Stimulated activated naive CD4-positive, alpha-beta T cell (primary cell): ENCODE measurements around the gene TIMM21.
A peak's percentile ranks its signal among the peaks of the same experiment; 100 is the strongest.

Experiments
- DNase-seq, 6 experiments: peaks; one replicate each; lab custom pipeline; 2025; lab: John Stamatoyannopoulos, UW

The TIMM21 gene, protein sequence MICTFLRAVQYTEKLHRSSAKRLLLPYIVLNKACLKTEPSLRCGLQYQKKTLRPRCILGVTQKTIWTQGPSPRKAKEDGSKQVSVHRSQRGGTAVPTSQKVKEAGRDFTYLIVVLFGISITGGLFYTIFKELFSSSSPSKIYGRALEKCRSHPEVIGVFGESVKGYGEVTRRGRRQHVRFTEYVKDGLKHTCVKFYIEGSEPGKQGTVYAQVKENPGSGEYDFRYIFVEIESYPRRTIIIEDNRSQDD

DNA sequence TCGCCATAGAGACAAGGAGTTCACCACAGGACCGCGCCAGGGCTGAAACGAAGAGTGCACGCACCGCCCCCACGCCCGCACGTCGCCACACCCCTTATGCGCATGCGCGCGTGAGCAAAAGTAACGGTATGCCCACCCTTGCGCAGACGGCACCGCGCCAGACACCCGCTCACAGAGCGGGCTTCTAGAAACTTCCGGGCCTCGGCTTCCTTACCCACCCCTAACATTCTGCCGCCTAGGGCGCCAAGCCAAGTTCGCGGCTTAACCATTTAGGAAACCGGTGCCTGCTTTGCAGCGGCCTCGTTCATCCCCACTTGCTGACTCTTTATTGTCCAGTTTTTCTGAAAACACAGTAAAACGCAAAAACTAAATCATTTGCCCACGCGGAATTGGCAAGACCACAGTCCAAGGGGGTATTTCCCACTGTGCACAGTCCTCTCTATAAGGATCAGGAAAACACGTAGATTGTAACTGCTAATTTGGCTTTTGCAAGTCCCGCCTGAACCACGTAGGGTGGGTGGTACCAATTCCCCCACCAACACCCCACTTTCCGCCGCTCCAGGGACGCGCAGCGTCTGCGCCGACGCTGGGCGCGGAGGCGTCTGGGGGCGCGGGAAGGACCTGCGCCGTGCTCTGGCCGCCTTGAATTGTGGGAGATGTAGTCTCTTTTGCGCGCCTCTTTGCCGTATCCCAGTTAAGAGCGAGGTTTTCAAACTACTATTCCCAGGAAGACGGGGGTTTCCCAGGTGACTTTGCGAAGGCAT is at the start of gene TIMM21, which contains the start of gene FBXO15:
Gene TIMM21 (plus strand): TSS at position 745 of the 764 bp plus-strand sequence. CDS start 286 bp downstream, outside the sequence.
Gene FBXO15 (minus strand): TSS at position 56 of the 764 bp plus-strand sequence. CDS start 49 bp downstream, at position 7.
- peak; percentile 92 to 97 (median 94) for DNase-seq

- peak in 3 of 6 experiments; percentile 22 to 57 (median 44) for DNase-seq
Measured at GRCh38 chr18:74108460-74108859, 39.9 kb upstream of the TIMM21 start.

GRCh38 chr18:74110149-74110548 is 38.2 kb upstream of the TIMM21 start:
- DNase-seq, result no peak

GRCh38 chr18:74110976-74111375 is 37.3 kb upstream of the TIMM21 start:
- DNase-seq, result no peak

- DNase-seq, result no peak
Measured at GRCh38 chr18:74113711-74114110, 34.6 kb upstream of the TIMM21 start.

DNA sequence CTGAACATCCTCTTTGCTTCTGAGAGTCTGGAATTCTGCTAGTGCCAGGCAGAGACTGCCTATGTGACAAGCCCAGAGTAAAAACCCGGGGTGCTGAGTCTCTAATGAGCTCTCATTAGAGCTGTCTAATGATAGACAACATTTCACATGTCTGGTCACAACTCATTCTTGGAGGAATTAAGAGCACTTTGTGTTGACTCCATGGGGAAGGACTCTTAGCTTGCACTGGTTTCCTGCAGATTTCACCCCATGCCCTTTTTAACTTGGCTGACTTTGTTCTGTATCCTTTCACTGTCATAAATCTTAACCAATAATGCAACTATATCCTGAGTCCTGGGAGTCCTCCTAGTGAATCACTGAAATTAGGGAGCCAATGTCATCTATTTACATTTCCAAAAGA is 34.2 kb upstream of the TIMM21 start:
- DNase-seq, result peak in 1 of 6 experiments; percentile 1

DNA sequence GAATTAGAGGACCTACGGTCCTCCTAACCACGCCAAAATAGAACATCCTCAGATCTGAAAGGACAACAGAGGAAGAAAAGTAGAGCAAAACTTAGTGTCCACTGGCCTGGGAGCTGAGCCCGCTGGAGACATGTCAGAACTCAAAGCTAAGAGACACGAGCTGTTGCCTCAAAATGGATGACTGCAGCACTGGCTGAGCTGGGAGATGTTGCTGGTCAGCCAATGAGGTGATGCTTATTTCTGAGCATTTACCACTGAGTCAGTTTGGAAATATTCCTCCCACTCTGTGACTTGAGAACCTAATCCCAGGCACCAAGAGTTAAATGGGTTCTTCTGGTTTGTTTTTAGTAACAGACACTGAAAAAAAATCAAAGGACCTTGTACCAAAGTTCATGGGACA is 33.3 kb upstream of the TIMM21 start:
- no peak for DNase-seq

GRCh38 chr18:74116633-74117554 is 31.4 kb upstream of the TIMM21 start:
- DNase-seq, result peak in 4 of 6 experiments; percentile 3 to 50 (median 30)

- no peak for DNase-seq
Measured at GRCh38 chr18:74123200-74123599, 25.1 kb upstream of the TIMM21 start.

DNA sequence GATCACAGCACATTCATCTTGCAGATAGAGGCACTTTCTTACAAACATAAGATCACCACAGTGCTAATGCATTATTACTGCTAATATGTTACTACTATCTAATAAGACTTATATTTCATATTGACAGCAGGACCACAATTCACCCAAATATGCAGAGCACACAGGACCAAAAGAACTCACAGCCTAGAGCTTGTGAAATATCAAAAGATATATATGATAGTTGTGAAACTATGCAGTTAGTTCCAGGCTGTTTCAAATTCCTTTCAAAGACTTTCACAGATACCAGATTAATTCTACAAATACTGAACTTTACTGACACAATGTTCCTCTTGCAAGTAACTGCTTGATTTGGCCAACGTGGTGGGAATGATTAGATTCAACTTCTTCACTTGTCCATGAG is 23.7 kb upstream of the TIMM21 start:
- no peak for DNase-seq

GRCh38 chr18:74126684-74127655 is 21.4 kb upstream of the TIMM21 start:
- DNase-seq, result no peak

GRCh38 chr18:74128159-74128558 is 20.2 kb upstream of the TIMM21 start:
- no peak for DNase-seq

DNA sequence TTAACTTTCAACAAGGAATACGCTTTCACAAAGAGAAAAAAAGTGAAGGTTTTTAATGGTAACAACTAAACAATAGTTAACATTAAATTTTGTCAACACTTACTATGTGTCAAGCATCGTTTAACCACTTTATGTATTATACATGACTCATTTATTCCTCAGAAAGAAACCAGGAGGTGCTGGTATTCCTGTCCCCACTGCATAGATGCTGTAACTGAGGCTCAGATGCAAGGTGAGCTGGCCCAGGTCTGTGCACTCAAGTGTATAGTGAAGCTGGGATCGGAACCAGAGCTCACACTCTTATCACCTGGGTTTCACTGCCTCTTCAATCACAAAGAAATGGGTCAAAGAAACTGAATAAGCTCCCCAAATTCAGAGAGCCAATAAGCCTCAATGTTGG is 17.2 kb upstream of the TIMM21 start:
- no peak for DNase-seq

GRCh38 chr18:74132201-74132600 is 16.1 kb upstream of the TIMM21 start:
- no peak for DNase-seq

GRCh38 chr18:74137920-74138538 is 10.3 kb upstream of the TIMM21 start:
- DNase-seq, result no peak

DNA sequence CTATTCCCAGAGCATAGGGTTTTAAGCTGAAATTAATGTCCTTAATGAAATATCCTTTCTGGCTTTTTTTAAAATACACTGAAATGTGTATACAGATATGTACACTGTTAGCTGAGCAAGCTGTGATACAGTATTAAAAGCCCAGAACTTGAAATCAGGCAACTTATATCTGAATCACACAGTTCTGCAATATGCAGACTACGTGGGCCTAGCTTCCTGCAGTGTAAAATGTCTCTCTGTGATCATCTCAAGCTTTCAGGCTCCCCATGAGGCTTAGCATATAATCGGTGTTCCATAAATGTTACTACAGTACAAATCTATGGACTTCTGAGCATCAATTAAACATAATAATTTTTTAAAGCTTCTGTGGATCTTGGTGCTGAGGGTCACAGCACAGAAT is 8.9 kb upstream of the TIMM21 start:
- no peak for DNase-seq

DNA sequence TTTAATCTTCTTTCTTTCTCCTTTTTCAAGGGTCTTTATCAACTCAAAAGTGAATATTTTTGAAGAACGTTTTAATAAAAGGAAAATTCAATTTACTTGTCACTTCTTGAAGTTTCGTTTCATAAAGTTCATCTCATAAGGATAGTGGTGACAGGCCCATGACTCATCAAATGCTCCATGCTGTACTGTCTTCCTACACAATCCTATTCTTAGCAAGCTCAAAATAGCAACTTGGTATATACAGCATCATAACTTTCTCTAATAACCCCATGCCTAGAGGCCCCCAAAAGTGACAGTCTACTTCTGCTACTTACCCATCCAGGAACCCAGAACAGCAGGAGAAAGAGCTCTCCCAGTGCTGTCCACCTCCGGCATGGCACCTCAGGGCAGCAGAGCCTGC is 8.4 kb upstream of the TIMM21 start:
- no peak for DNase-seq

DNA sequence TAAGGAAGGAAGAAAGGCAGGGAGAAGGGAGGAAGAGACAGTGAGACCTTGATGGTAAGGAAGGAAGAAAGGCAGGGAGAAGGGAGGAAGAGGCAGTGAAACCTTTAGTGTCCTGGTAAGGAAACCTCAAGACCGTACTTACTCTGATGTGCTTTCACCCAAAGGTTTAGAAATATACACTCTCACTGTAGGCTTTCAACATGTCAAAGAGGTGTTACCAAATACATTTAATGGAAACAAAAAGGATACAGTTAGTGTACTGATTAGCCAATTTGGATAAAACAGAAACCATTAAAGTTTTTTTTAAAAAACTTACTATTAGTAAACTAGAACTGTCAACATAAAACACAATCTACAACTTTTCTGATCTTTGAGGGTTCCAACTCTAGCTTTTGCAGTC is 7.7 kb upstream of the TIMM21 start:
- no peak for DNase-seq

- no peak for DNase-seq
Measured at GRCh38 chr18:74141667-74142066, 6.7 kb upstream of the TIMM21 start.

GRCh38 chr18:74142252-74142651 is 6.1 kb upstream of the TIMM21 start:
- no peak for DNase-seq

DNA sequence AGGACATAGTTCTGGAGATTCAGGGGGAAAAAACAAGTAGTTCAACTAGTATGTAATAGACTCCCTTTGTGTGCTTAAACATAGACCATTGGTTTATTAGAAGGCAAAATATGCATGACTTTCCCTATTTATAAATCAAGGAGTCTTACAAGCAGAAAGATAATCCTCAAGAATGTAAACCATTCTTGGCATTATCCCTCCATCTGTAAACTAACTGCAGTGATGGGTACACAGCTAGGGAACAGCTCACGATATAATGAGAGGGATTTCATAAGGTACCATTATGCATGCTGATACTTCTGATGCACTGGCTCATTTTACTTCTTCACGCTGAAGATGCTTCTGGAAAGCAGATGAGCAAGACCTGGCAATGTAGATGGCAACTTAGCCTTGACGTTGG is 1.6 kb upstream of the TIMM21 start:
- DNase-seq, result no peak
